Breast epithelium (tissue), 3 donors: ENCODE data around the gene TOP3B.

Source experiments
- CTCF ChIP-seq, 3 donors: fragments of 450-650 bp; IDR thresholded peaks; one replicate each; pipeline ENCODE4 v1.5.1; 2016 to 2017; ENCODE audit warnings: antibody characterized with exemption in 3 of 3, mild to moderate bottlenecking in 3 of 3, moderate library complexity in 3 of 3
- POLR2A ChIP-seq: fragments of 450-650 bp; IDR thresholded peaks from one replicate; pipeline ENCODE4 v1.6.1; 2016; ENCODE audit warnings: antibody characterized with exemption, mild to moderate bottlenecking, moderate library complexity

GRCh38 chr22:21938906-21939305 is 43.7 kb downstream of the TOP3B start:
- TF ChIP-seq CTCF (IDR thresholded peaks at IDR 0.05) (no peak), POLR2A (no peak)
